ENCODE results near the gene RGS17. TPM values are rescaled to one million over a fixed set of nuclear protein-coding genes. Genes with fewer than 3 reads are reported as not detected.

The RGS17 gene
- total RNA-seq, 4 donors from 2014 or later = 2.4 to 6.2 (median 3.5) TPM

- no peak for TF ChIP-seq CTCF (IDR thresholded peaks at IDR 0.05; ENCODE audit: low read depth)
These were observed 148.0 kb downstream of the RGS17 start, which contains the start of gene FBXO5 for GRCh38 chr6:152982904-152983636. Gene FBXO5, minus strand, starts transcription at chr6:152983041. Its CDS starts 82 bp downstream, at chr6:152982959.

- no peak for TF ChIP-seq CTCF (IDR thresholded peaks at IDR 0.05; ENCODE audit: low read depth)
These were observed 148.8 kb downstream of the RGS17 start for GRCh38 chr6:152981989-152982903.

GRCh38 chr6:152981219-152981618, 149.9 kb downstream of the RGS17 start:
- no peak for TF ChIP-seq CTCF (IDR thresholded peaks at IDR 0.05; ENCODE audit: low read depth)

- no peak for TF ChIP-seq CTCF (IDR thresholded peaks at IDR 0.05; ENCODE audit: low read depth)
These were observed 150.4 kb downstream of the RGS17 start for GRCh38 chr6:152980656-152981055.

GRCh38 chr6:152979116-152979515, 152.0 kb downstream of the RGS17 start:
- no peak for TF ChIP-seq CTCF (IDR thresholded peaks at IDR 0.05; ENCODE audit: low read depth)

- no peak for TF ChIP-seq CTCF (IDR thresholded peaks at IDR 0.05; ENCODE audit: low read depth)
These were observed 153.0 kb downstream of the RGS17 start for GRCh38 chr6:152978058-152978457.

- no peak for TF ChIP-seq CTCF (IDR thresholded peaks at IDR 0.05; ENCODE audit: low read depth)
These were observed 153.5 kb downstream of the RGS17 start for GRCh38 chr6:152977556-152977955.

Data from subcutaneous adipose tissue (tissue), 4 donors.